Mammary epithelial cell (primary cell): ENCODE measurements around the gene RWDD3.

ENCODE experiments used
- CTCF ChIP-seq, 2 donors: IDR thresholded peaks in 1 of 2; conservative IDR thresholded peaks in 1 of 2; 2 replicates each; pipeline ENCODE4 v1.5.1; 2011 to 2012; ENCODE audit warnings: inconsistent platforms in 2 of 2, low read length in 2 of 2, mild to moderate bottlenecking in 2 of 2, control low read depth in 1 of 2, low read depth in 1 of 2; ENCODE audit not compliant: insufficient read depth in 1 of 2; ENCODE audit errors: extremely low read depth in 1 of 2
- EZH2 ChIP-seq: IDR thresholded peaks from 2 replicates; pipeline ENCODE4 v1.6.1; 2012; ENCODE audit warnings: low read length, inconsistent platforms, borderline replicate concordance

- TF ChIP-seq CTCF (conservative IDR thresholded peaks at IDR 0.05 in 1 of 2, IDR thresholded peaks at IDR 0.05 in 1 of 2; ENCODE audit: extremely low read depth in 1 of 2, insufficient read depth in 1 of 2, low read depth in 1 of 2, low read length in 2 of 2) (no peak), EZH2 (no peak)
These were observed 3.2 kb upstream of the RWDD3 start for GRCh38 chr1:95230768-95231191.
